Measurements from ENCODE around the gene CAPN7. TPM values are rescaled to one million over a fixed set of nuclear protein-coding genes. Genes with fewer than 3 reads are reported as not detected.

CAPN7 gene
- total RNA-seq, 1 donor from 2014 or later, result 57.7 TPM

GRCh38 chr3:15295506-15295905 is 89.5 kb downstream of the CAPN7 start:
- Histone ChIP-seq H2AFZ (replicated peaks) (no peak overlapping the region), H3K4me2 (no peak overlapping the region)

GRCh38 chr3:15297608-15298350 is 91.7 kb downstream of the CAPN7 start:
- H3K27me3 Mint-ChIP-seq (ENCODE audit: insufficient read depth, low read depth), result no peaks in the 10 kb centered on the region
- no peaks in the 10 kb centered on the region for H4K20me1 ChIP-seq (ENCODE audit: low read depth)
- H3K27me3 ChIP-seq, result no peaks in the 10 kb centered on the region
- no peaks in the 10 kb centered on the region for H3K9me3 Mint-ChIP-seq
- no peak overlapping the region for H3K4me3 ChIP-seq
- no peaks in the 10 kb centered on the region for H3K9me3 ChIP-seq (ENCODE audit: low read depth)
- H3K27ac Mint-ChIP-seq, result no peak overlapping the region
- peaks cover 12% of the 10 kb centered on the region for H3K36me3 Mint-ChIP-seq
- no peak overlapping the region for H3K9ac ChIP-seq
- peaks cover 2% of the 10 kb centered on the region for H3K4me1 Mint-ChIP-seq
- no peak for TF ChIP-seq EZH2phosphoT487 (IDR thresholded peaks at IDR 0.05)
- TF ChIP-seq EZH2 (IDR thresholded peaks at IDR 0.05), result no peak
- no peak for TF ChIP-seq CTCF (IDR thresholded peaks at IDR 0.05)
- no peak overlapping the region for H3K27ac ChIP-seq
- no peak for DNase-seq (ENCODE audit: low spot score)
- H3K79me2 ChIP-seq (ENCODE audit: low read depth), result no peaks in the 10 kb centered on the region
- H3F3A ChIP-seq (ENCODE audit: low read depth), result no peaks in the 10 kb centered on the region
- no peaks in the 10 kb centered on the region for H3K4me1 ChIP-seq
- H3K36me3 ChIP-seq, result no peaks in the 10 kb centered on the region
- no peak overlapping the region for H3K4me2 ChIP-seq
- H3K4me3 Mint-ChIP-seq, result no peak overlapping the region
- no peak overlapping the region for H2AFZ ChIP-seq (replicated peaks)

More at GRCh38 chr3:15295506-15295905, 89.5 kb downstream of the CAPN7 start:
- no peaks in the 10 kb centered on the region for H3K36me3 ChIP-seq
- H3K79me2 ChIP-seq (ENCODE audit: low read depth), result no peaks in the 10 kb centered on the region
- Mint-ChIP-seq H3K9me3 (no peaks in the 10 kb centered on the region), H3K27ac (no peak overlapping the region), H3K4me1 (peaks cover 10% of the 10 kb centered on the region), H3K27me3 (ENCODE audit: insufficient read depth, low read depth) (no peaks in the 10 kb centered on the region), H3K4me3 (no peak overlapping the region), H3K36me3 (peaks cover 1% of the 10 kb centered on the region)
- no peaks in the 10 kb centered on the region for H3K4me1 ChIP-seq
- no peak overlapping the region for H3K4me3 ChIP-seq
- H3K9me3 ChIP-seq (ENCODE audit: low read depth), result no peaks in the 10 kb centered on the region
- H3K9ac ChIP-seq, result no peak overlapping the region
- H3K27ac ChIP-seq, result no peak overlapping the region
- H4K20me1 ChIP-seq (ENCODE audit: low read depth), result no peaks in the 10 kb centered on the region
- no peaks in the 10 kb centered on the region for H3K27me3 ChIP-seq
- no peaks in the 10 kb centered on the region for H3F3A ChIP-seq (ENCODE audit: low read depth)
- no peak for TF ChIP-seq EZH2phosphoT487 (IDR thresholded peaks at IDR 0.05)
- TF ChIP-seq CTCF (IDR thresholded peaks at IDR 0.05), result no peak
- TF ChIP-seq EZH2 (IDR thresholded peaks at IDR 0.05), result no peak
- DNase-seq (ENCODE audit: low spot score), result no peak

- Mint-ChIP-seq H3K36me3 (peaks cover 12% of the 10 kb centered on the region), H3K4me1 (no peaks in the 10 kb centered on the region), H3K27ac (no peak overlapping the region), H3K4me3 (no peak overlapping the region), H3K9me3 (no peaks in the 10 kb centered on the region), H3K27me3 (ENCODE audit: insufficient read depth, low read depth) (no peaks in the 10 kb centered on the region)
- H3K27me3 ChIP-seq, result no peaks in the 10 kb centered on the region
- H3K4me3 ChIP-seq, result no peak overlapping the region
- H3K27ac ChIP-seq, result no peak overlapping the region
- no peaks in the 10 kb centered on the region for H3K4me1 ChIP-seq
- no peaks in the 10 kb centered on the region for H3K79me2 ChIP-seq (ENCODE audit: low read depth)
- TF ChIP-seq EZH2phosphoT487 (IDR thresholded peaks at IDR 0.05) (no peak), EZH2 (IDR thresholded peaks at IDR 0.05) (no peak), CTCF (IDR thresholded peaks at IDR 0.05) (no peak)
- H3K9me3 ChIP-seq (ENCODE audit: low read depth), result no peaks in the 10 kb centered on the region
- no peak overlapping the region for H2AFZ ChIP-seq (replicated peaks)
- H3K9ac ChIP-seq, result no peak overlapping the region
- H3F3A ChIP-seq (ENCODE audit: low read depth), result no peaks in the 10 kb centered on the region
- H4K20me1 ChIP-seq (ENCODE audit: low read depth), result no peaks in the 10 kb centered on the region
- DNase-seq (ENCODE audit: low spot score), result no peak
- H3K36me3 ChIP-seq, result no peaks in the 10 kb centered on the region
- no peak overlapping the region for H3K4me2 ChIP-seq
Observed at GRCh38 chr3:15298504-15298903, 92.5 kb downstream of the CAPN7 start.
